NB4 (cell line): ENCODE results near the gene OLFM1.

ENCODE experiments used
- DNase-seq: peaks from one replicate; pipeline ENCODE4 v3.0.0; 2010; ENCODE audit warnings: low read depth
- H3K4me3 ChIP-seq: one replicate; pipeline ENCODE4 v1.5.1; 2011; ENCODE audit warnings: mild to moderate bottlenecking, low read depth, low read length, moderate library complexity
- CTCF ChIP-seq: IDR thresholded peaks from one replicate; pipeline ENCODE4 v1.5.1; 2012; ENCODE audit warnings: low read depth, low read length
- MAX ChIP-seq: IDR thresholded peaks from 2 replicates; pipeline ENCODE4 v1.6.1; 2011; ENCODE audit warnings: low read depth, low read length
- MYC ChIP-seq: IDR thresholded peaks from 2 replicates; pipeline ENCODE4 v1.6.1; 2011; ENCODE audit warnings: low read depth, low read length
- POLR2A ChIP-seq: IDR thresholded peaks from 2 replicates; pipeline ENCODE4 v1.6.1; 2011; ENCODE audit warnings: mild to moderate bottlenecking; ENCODE audit not compliant: insufficient read length; ENCODE audit errors: extremely low read depth

The OLFM1 gene

GRCh38 chr9:135077497-135078200, 9.8 kb upstream of the OLFM1 start:
- DNase-seq, result peak; percentile 85
- H3K4me3 ChIP-seq, result no peak overlapping the region
- TF ChIP-seq MAX (peak; percentile 74), MYC (peak; percentile 33; the same call in 1 of the 2 replicates), POLR2A (no peak), CTCF (no peak)

GRCh38 chr9:135078361-135078821, 9.1 kb upstream of the OLFM1 start:
- DNase-seq, result no peak
- no peak for TF ChIP-seq POLR2A
- TF ChIP-seq MYC, result no peak
- no peak for TF ChIP-seq MAX
- TF ChIP-seq CTCF, result no peak
- H3K4me3 ChIP-seq, result no peak overlapping the region

- H3K4me3 ChIP-seq, result no peak overlapping the region
- no peak for DNase-seq
- TF ChIP-seq MAX (no peak), POLR2A (no peak)
Observed at GRCh38 chr9:135079018-135079417, 8.4 kb upstream of the OLFM1 start.

- H3K4me3 ChIP-seq, result no peak overlapping the region
- TF ChIP-seq POLR2A (no peak), MYC (no peak)
- no peak for DNase-seq
Observed at GRCh38 chr9:135079676-135080075, 7.8 kb upstream of the OLFM1 start.

GRCh38 chr9:135080286-135081263, 6.9 kb upstream of the OLFM1 start:
- TF ChIP-seq CTCF (no peak), POLR2A (no peak), MYC (no peak), MAX (no peak)
- H3K4me3 ChIP-seq, result no peak overlapping the region
- no peak for DNase-seq

GRCh38 chr9:135081264-135081660, 6.2 kb upstream of the OLFM1 start:
- no peak for DNase-seq
- no peak overlapping the region for H3K4me3 ChIP-seq
- TF ChIP-seq CTCF, result no peak
- TF ChIP-seq MAX, result no peak
- no peak for TF ChIP-seq POLR2A
- no peak for TF ChIP-seq MYC
